Measurements from ENCODE around the gene CERS6.
"Not testable (repeated sequence)": the region's sequence is repeated elsewhere in the genome, so short reads cannot be mapped to it uniquely, and the experiment has no call there.

The CERS6 gene

GRCh38 chr2:168502852-168503251 is 46.8 kb downstream of the CERS6 start:
- DNase-seq, result not testable (repeated sequence)

GRCh38 chr2:168503901-168504300 is 47.8 kb downstream of the CERS6 start:
- DNase-seq, result no peak

DNA sequence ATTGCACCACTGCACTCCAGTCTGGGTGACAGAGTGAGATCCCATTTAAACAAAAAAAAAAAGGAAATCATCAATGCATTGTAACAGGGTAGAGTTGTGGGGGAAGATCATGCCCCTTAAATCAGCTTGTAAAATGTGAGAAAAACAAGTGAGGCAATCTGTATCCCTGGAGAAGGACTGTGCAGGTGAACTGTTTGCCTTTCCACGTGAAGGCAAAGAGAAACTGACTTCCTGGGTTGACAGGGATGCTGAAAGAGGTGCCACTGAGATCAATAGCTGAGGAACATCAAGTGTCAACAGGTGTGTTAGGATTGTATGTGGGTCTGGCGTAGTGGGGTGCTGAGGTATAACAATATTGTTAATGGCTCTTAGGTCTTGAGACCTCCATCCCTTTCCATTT is 48.3 kb downstream of the CERS6 start:
- DNase-seq, result no peak

- no peak for DNase-seq
Measured at GRCh38 chr2:168510125-168510756, 54.2 kb downstream of the CERS6 start.

- DNase-seq, result no peak
Measured at GRCh38 chr2:168514692-168515091, 58.6 kb downstream of the CERS6 start.

GRCh38 chr2:168515502-168515901 is 59.4 kb downstream of the CERS6 start:
- DNase-seq, result no peak

GRCh38 chr2:168517816-168518215 is 61.7 kb downstream of the CERS6 start:
- DNase-seq, result no peak

DNA sequence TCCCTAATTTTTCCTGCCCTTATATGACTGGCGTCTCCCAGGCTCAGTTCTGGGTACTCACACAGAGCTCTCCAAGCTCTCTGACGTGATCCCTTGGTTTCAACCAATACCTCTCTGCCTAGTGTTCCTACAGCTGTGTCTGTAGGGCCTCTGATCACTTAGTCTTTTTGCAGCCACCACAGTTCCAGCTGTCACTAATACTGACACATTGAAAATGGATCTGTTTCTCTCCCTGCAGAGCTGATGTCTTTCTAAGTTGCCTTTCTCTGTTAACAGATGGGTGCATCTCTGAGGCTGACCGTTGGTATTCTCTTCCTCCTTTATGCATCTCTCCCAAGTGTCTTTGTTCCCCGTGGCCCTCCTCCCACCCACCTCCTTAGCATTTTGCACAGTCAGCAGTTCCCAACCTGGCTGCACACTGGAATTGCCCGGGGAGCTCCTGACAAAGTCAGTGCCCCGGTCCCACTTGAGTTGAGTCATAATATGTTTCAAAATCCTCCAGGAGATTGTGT is 62.5 kb downstream of the CERS6 start:
- no peak for DNase-seq

DNA sequence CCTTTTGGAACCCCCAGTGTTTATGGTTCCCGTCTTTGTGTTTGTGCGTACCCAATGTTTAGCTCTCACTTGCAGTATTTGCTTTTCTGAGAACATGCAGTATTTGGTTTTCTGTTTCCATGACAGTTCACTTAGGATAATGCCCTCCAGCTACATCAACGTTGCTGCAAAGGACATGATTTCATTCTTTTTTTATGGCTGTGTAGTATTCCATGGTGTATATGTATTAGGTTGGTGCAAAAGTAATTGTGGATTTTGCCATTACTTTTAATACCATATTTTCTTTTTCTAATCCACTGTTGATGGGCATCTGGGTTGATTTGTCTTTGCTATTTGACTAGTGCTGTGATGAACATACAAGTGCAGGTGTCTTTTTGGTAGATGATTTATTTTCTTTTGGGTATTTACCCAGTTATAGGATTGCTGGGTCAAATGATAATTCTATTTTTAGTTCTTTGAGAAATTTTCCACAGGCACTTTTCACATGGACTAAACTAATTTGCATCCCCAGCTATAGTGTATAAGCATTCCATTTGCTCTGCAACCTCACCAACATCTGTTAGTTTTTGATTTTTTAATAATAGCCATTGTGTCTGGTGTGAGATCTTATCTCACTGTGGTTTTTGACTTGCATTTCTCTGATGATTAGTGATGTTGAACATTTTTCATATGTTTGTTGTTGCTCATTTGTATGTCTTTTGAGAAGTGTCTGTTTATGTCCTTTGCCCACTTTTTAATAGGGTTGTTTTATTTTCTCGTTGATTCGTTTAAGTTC is 63.6 kb downstream of the CERS6 start:
- DNase-seq, result no peak

DNA sequence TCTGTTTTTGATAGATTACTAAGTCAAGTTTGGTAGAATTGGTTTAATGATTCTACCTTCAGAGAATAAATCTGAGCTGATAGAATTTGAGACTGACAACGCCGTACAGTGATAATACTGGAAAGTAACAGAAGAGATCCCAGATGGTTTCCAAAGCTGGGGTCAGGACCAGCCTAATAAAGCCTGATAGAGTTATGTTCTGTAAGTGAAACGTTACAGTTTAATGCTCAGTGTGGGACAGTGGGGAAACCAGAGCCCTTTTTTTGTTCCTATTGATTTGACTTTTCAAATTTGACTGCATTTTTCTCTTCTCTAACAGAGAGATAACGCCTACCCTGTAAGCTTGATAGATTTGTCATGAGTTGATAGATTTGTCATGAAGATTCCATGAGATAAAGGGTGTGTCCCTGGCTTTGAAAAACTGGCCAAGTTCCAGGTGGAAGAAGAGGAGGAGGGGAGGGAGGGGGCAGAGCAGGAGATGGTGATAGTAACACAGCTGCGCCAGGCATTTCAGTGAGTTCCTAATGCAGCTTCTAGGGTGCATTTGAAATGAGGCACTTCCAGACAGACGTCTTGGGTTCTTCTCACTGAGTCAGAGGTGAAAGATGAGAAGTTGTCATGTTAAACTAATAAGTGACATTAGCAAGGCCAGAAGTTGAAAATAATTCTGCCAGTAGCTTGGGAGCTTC is 65.1 kb downstream of the CERS6 start:
- DNase-seq, result no peak

GRCh38 chr2:168522446-168522845 is 66.4 kb downstream of the CERS6 start:
- no peak for DNase-seq

- DNase-seq, result no peak
Measured at GRCh38 chr2:168524005-168524404, 67.9 kb downstream of the CERS6 start.

- no peak for DNase-seq
Measured at GRCh38 chr2:168525020-168525419, 68.9 kb downstream of the CERS6 start.

DNA sequence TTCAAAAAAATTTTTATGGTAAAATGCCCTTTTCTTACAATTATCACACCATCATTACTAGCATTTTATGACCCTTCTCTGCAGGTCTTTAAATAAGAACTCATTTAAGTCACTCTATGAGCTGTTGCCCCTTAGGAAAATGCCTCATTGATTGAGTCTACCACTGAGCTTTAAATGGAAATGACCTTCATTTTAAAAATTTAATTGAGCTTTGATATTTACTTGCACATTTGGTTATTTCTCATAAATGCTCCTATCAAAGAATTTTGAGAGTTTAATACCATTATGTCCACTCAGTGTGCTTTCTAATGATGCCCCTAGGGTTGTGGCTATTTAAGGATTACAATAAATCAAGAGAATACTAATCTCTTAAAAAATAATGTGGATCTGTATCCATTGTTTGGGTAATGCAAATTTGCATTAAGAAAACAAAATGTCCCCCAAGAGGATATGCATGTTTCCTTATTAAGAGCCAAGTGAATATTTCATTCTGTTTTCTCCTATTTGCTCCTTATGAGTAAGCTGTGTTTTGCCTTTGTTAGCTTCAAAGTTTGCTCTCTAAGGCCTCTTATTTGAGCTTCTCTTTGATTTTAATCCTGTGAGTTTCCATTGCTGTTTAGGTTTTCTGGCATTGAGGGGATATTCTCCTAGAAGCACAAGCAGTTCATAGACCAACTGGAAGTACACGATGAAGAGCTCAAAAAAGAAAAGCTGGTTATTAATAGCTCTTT is 69.8 kb downstream of the CERS6 start:
- DNase-seq, result no peak

DNA sequence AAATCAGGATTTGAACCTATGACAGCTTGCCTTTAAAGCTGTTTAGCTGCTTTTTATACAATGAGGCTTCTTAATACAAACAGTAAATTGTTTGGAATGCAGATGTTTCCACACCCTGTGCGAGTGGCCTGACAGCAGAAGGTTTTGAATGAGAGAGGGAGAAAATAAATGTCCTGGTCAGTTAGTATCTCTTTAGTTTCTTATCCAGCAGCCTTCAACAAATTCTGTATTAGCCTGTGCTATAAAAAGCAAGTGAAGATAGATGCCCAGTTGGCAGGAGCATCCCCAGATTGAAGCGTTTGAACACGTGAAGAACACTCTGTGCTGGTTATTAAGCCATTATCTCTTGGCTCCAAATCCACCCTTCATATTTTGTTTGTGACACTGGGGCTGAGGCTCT is 70.6 kb downstream of the CERS6 start:
- DNase-seq, result no peak

GRCh38 chr2:168528016-168528415 is 71.9 kb downstream of the CERS6 start:
- DNase-seq, result no peak

DNA sequence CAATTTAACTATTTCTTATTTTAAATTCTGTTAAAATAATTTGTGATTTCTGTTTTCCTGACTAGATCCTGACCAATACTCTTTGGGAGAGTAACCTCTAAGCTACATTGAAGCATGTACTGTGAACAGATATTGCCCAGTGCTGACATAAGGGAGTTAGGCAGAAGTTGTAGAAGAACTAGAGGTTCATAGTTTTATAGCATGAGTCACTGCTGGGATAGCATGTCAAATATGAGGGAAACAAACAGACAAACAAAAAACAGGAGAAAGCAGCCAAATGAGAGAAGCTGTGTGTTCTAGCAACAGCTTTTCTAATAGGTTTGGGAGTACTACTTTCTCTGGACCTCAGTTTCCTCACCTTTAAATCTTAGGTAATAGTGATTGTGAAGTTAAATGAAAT is 72.4 kb downstream of the CERS6 start:
- no peak for DNase-seq

- DNase-seq, result no peak
Measured at GRCh38 chr2:168529054-168529833, 73.2 kb downstream of the CERS6 start.

DNA sequence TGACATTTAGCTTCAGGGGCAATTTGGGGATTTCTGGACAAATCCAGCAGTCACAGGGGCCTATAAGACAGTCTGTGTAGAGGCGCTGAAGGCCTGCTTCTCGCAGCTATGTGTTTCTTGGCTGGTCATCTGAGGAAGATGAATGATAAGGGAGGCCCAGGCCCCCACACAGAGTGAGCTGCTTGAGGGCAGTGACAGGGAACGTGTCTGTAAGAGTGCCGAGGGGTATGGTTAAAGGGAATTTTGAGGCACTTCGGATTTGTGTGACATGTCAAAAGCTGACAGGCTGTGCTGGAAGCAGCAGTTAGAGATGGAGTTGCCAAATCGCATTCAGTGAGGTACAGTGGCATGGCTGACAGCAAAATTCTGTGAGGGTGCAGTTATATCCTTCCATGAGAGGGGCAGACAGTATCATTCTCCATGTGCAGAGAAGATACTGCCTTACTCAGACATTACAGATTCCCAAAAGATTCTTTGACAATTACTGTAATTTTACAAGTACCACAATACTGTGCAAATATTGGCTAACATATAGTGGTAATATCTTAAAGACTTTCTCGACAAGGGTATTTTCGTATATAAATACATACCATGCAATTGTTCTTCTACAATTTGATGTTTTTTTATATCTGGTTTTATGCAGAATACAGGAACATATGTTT is 74.0 kb downstream of the CERS6 start:
- DNase-seq, result no peak

DNA sequence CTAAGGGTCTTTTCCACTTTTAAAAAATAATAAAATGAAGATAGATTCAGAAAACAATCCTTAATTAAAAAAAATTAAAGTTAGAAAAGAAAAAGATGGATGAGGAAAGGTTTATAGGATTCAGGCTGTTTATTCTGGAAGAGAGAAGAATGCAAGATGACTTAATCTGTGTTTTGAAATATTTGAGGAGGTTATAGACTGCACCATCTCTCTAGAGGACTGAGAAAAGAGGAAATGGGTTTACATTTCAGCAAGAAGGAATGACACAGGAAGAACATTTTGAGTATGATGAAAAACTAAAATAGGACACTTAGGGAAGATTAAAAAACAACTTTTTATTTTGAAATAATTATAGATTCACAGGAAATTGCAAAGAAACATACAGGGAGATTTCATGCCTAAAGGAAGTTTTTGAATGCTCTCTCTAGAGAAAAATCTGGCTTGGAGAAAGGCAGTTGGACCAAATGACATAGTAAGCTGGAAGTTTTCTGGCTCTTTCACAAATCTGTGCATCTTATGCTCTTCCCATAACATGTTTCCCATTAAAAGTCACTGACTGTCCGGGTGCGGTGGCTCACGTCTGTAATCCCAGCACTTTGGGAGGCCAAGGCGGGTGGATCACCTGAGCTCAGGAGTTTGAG is 75.0 kb downstream of the CERS6 start:
- no peak for DNase-seq

GRCh38 chr2:168534926-168535325 is 78.9 kb downstream of the CERS6 start:
- DNase-seq, result no peak

All from activated naive CD4-positive, alpha-beta T cell (primary cell).